Pancreas (tissue), 10 donors: ENCODE measurements around the gene SMIM21. TPM values are rescaled to one million over a fixed set of nuclear protein-coding genes. Genes with fewer than 3 reads are reported as not detected.

Source experiments
- ATAC-seq, 4 donors: fragments of 200-7000 bp; cut with Tn5 transposase; one replicate each; pipeline versions ENCODE4 v1.8.0 to v1.9.1; 2020; ENCODE audit warnings: mild to moderate bottlenecking in 4 of 4, moderate library complexity in 4 of 4
- DNase-seq, 6 donors: peaks; one replicate each; pipeline ENCODE4 v3.0.0-alpha.2; 2020
- FAIRE-seq: peaks from 2 replicates; lab custom pipeline; 2012; peaks lifted over from hg19 to GRCh38; lab: Jason Lieb, UNC
- H3K27ac ChIP-seq, 4 donors: fragments of 200-600 bp; sonication (generic); 1 replicate in 3 of 4; 2 replicates in 1 of 4; pipeline versions ENCODE4 v1.5.0 to v1.8.0; 2020
- H3K27me3 ChIP-seq, 4 donors: fragments of 200-600 bp; one replicate each; pipeline ENCODE4 v1.8.0; 2021
- H3K36me3 ChIP-seq, 3 donors: fragments of 200-600 bp; sonication (generic) in 1 of 3; one replicate each; pipeline versions ENCODE4 v1.5.0 to v1.8.0; 2020 to 2021
- H3K4me1 ChIP-seq, 3 donors: fragments of 200-600 bp; one replicate each; pipeline ENCODE4 v1.8.0; 2021
- H3K4me3 ChIP-seq, 4 donors: fragments of 200-600 bp; sonication (generic) in 2 of 4; one replicate each; pipeline versions ENCODE4 v1.5.0 to v1.8.0; 2020 to 2021
- H3K9me3 ChIP-seq, 4 donors: fragments of 200-600 bp; one replicate each; pipeline ENCODE4 v1.8.0; 2021
- CTCF ChIP-seq, 4 donors: fragments of 200-600 bp; sonication (generic) in 3 of 4; IDR thresholded peaks; one replicate each; pipeline versions ENCODE4 v1.5.0 to v1.8.0; 2021; ENCODE audit warnings: antibody characterized with exemption in 4 of 4
- WGBS, 2 donors: extraction: QIAGEN DNeasy Blood & Tissue Kit; methylation state at CpG; one replicate each; pipeline ENCODE4 v1.1.7; 2013; 5-methylcytosine and 5-hydroxymethylcytosine counted together
- intact Hi-C, 3 donors: fragments of 100-400 bp; cut with DNase I; formaldehyde crosslinking; loops; one replicate each; pipeline versions ENCODE4 v1.11.1 to v1.14.2; 2022
- polyA plus RNA-seq, 2 donors: library from polyadenylated mRNA; stranded (reverse); fragments of 200-250 nt; gene quantifications; one replicate each; pipeline ENCODE4 v1.2.3, GENCODE V29; 2013
- total RNA-seq, 6 donors: library from RNA; stranded (reverse); fragmentation: NEBNext Ultra II Directional in 4 of 6; extraction: Animal tissue kit (Norgen Biotek cat#: 25700) in 4 of 6; gene quantifications; one replicate each; pipeline versions ENCODE4 v1.2.1 to v1.2.4, GENCODE V29; 2021 to 2023
- donor health status: healthy with polysubstance abuse.
- donor health status: DM: no; HTN: no; CAD: no; lungs with moderate emphysema.
- donor health status: DM: no; HTN: no; CAD: no.
- donor health status: control.
- donor health status: control.
- donor health status: Bipolar disorder and iron deficiency.
- donor health status: DM: yes; HTN: yes; CAD: no.
- donor health status: DM: no; HTN: no; CAD: no.
- donor health status: DM: no; HTN: no; CAD: no.
- donor health status: DM: yes; HTN: yes; CAD: no.

SMIM21 gene
- total and polyA plus RNA-seq, 8 donors = 0.02 TPM; not detected in 7

GRCh38 chr18:75450906-75451305 is 23.4 kb upstream of the SMIM21 start:
- DNase-seq = no peak
- Histone ChIP-seq H3K4me3 (no peak overlapping the region), H3K27me3 (peaks cover 0 to 9% (median 0%) of the 10 kb centered on the region in 4 donors), H3K27ac (no peak overlapping the region), H3K4me1 (no peaks in the 10 kb centered on the region), H3K36me3 (no peaks in the 10 kb centered on the region), H3K9me3 (no peaks in the 10 kb centered on the region)
- TF ChIP-seq CTCF (IDR thresholded peaks at IDR 0.05) = no peak
- intact Hi-C loops = no loop called here
- 33 to 35% methylated on average over 3 of the region's 3 CpGs for WGBS, 2 donors
- ATAC-seq = no peak
- no peak for FAIRE-seq

GRCh38 chr18:75441896-75442295 is 14.4 kb upstream of the SMIM21 start:
- DNase-seq (no peak), ATAC-seq (no peak), FAIRE-seq (no peak)
- no peaks in the 10 kb centered on the region for H3K36me3 ChIP-seq
- intact Hi-C loops = no loop called here
- 67 to 69% methylated on average over 5 of the region's 5 CpGs for WGBS, 2 donors
- no peaks in the 10 kb centered on the region for H3K9me3 ChIP-seq
- no peak for TF ChIP-seq CTCF (IDR thresholded peaks at IDR 0.05)
- H3K27me3 ChIP-seq = peaks cover 0 to 7% (median 3%) of the 10 kb centered on the region in 4 donors
- no peak overlapping the region for H3K4me3 ChIP-seq
- H3K4me1 ChIP-seq = no peaks in the 10 kb centered on the region
- no peak overlapping the region for H3K27ac ChIP-seq

- intact Hi-C loops = no loop called here
- H3K27ac ChIP-seq = no peak overlapping the region
- no peak for ATAC-seq
- peaks cover 0 to 7% (median 3%) of the 10 kb centered on the region in 4 donors for H3K27me3 ChIP-seq
- H3K4me1 ChIP-seq = no peaks in the 10 kb centered on the region
- no peaks in the 10 kb centered on the region for H3K9me3 ChIP-seq
- WGBS, 2 donors = 87 to 92% methylated on average over 4 of the region's 4 CpGs
- no peaks in the 10 kb centered on the region for H3K36me3 ChIP-seq
- no peak for TF ChIP-seq CTCF (IDR thresholded peaks at IDR 0.05)
- no peak overlapping the region for H3K4me3 ChIP-seq
- DNase-seq = no peak
- FAIRE-seq = no peak
These were observed 11.8 kb upstream of the SMIM21 start for GRCh38 chr18:75439348-75439747.

- no peak for ATAC-seq
- no peak for TF ChIP-seq CTCF (IDR thresholded peaks at IDR 0.05)
- no peak for FAIRE-seq
- 29 to 51% methylated on average over 3 of the region's 3 CpGs for WGBS, 2 donors
- Histone ChIP-seq H3K9me3 (no peaks in the 10 kb centered on the region), H3K4me1 (no peaks in the 10 kb centered on the region), H3K36me3 (no peaks in the 10 kb centered on the region), H3K27me3 (peaks cover 0 to 7% (median 3%) of the 10 kb centered on the region in 4 donors), H3K27ac (no peak overlapping the region), H3K4me3 (no peak overlapping the region)
- intact Hi-C loops = no loop called here
- no peak for DNase-seq
These were observed 11.4 kb upstream of the SMIM21 start for GRCh38 chr18:75438891-75439290.

GRCh38 chr18:75437979-75438378 is 10.5 kb upstream of the SMIM21 start:
- no peak for DNase-seq
- H3K9me3 ChIP-seq = no peaks in the 10 kb centered on the region
- H3K36me3 ChIP-seq = no peaks in the 10 kb centered on the region
- H3K27me3 ChIP-seq = peaks cover 0 to 5% (median 2%) of the 10 kb centered on the region in 4 donors
- WGBS, 2 donors = 67 to 77% methylated on average over 3 of the region's 3 CpGs
- no peak overlapping the region for H3K27ac ChIP-seq
- no peak for FAIRE-seq
- no peak overlapping the region for H3K4me3 ChIP-seq
- intact Hi-C loops = no loop called here
- TF ChIP-seq CTCF (IDR thresholded peaks at IDR 0.05) = no peak
- no peaks in the 10 kb centered on the region for H3K4me1 ChIP-seq
- no peak for ATAC-seq
